DMS114 treated with DMSO at 0.1 percent for 48 hours (cell line): ENCODE data around the gene TECPR2.

Source experiments
- DNase-seq: peaks from one replicate; lab custom pipeline; 2025; ENCODE audit not compliant: unreplicated experiment; lab: John Stamatoyannopoulos, UW

The TECPR2 gene

GRCh38 chr14:102371361-102371760, 8.6 kb downstream of the TECPR2 start:
- DNase-seq: no peak

GRCh38 chr14:102373110-102373509, 10.4 kb downstream of the TECPR2 start:
- DNase-seq: no peak

- no peak for DNase-seq
Observed at GRCh38 chr14:102374264-102374663, 11.5 kb downstream of the TECPR2 start.

- no peak for DNase-seq
Observed at GRCh38 chr14:102375119-102375518, 12.4 kb downstream of the TECPR2 start.

- no peak for DNase-seq
Observed at GRCh38 chr14:102377696-102378095, 15.0 kb downstream of the TECPR2 start.

GRCh38 chr14:102378830-102379229, 16.1 kb downstream of the TECPR2 start:
- DNase-seq: no peak

GRCh38 chr14:102387086-102387485, 24.3 kb downstream of the TECPR2 start:
- no peak for DNase-seq

- DNase-seq: no peak
Observed at GRCh38 chr14:102389246-102389645, 26.5 kb downstream of the TECPR2 start.

- no peak for DNase-seq
Observed at GRCh38 chr14:102390064-102390855, 27.5 kb downstream of the TECPR2 start.

GRCh38 chr14:102392506-102392905, 29.8 kb downstream of the TECPR2 start:
- no peak for DNase-seq

GRCh38 chr14:102394717-102395375, 32.1 kb downstream of the TECPR2 start:
- no peak for DNase-seq

- DNase-seq: no peak
Observed at GRCh38 chr14:102396521-102396920, 33.8 kb downstream of the TECPR2 start.

GRCh38 chr14:102403028-102403427, 40.3 kb downstream of the TECPR2 start:
- DNase-seq: no peak

GRCh38 chr14:102407258-102407657, 44.5 kb downstream of the TECPR2 start:
- no peak for DNase-seq

- no peak for DNase-seq
Observed at GRCh38 chr14:102408724-102409123, 46.0 kb downstream of the TECPR2 start.

- DNase-seq: no peak
Observed at GRCh38 chr14:102415671-102416070, 52.9 kb downstream of the TECPR2 start.

- DNase-seq: no peak
Observed at GRCh38 chr14:102417001-102417431, 54.3 kb downstream of the TECPR2 start.

- no peak for DNase-seq
Observed at GRCh38 chr14:102417646-102418045, 54.9 kb downstream of the TECPR2 start.

- DNase-seq: no peak
Observed at GRCh38 chr14:102418169-102418852, 55.6 kb downstream of the TECPR2 start.

GRCh38 chr14:102418853-102419240, 56.1 kb downstream of the TECPR2 start:
- no peak for DNase-seq

- DNase-seq: no peak
Observed at GRCh38 chr14:102419276-102419675, 56.5 kb downstream of the TECPR2 start.

GRCh38 chr14:102419716-102420115, 57.0 kb downstream of the TECPR2 start:
- no peak for DNase-seq
